ENCODE data around the gene RBBP9.
"Not testable (repeated sequence)": the region's sequence is repeated elsewhere in the genome, so short reads cannot be mapped to it uniquely, and the experiment has no call there.

Gene RBBP9

DNA sequence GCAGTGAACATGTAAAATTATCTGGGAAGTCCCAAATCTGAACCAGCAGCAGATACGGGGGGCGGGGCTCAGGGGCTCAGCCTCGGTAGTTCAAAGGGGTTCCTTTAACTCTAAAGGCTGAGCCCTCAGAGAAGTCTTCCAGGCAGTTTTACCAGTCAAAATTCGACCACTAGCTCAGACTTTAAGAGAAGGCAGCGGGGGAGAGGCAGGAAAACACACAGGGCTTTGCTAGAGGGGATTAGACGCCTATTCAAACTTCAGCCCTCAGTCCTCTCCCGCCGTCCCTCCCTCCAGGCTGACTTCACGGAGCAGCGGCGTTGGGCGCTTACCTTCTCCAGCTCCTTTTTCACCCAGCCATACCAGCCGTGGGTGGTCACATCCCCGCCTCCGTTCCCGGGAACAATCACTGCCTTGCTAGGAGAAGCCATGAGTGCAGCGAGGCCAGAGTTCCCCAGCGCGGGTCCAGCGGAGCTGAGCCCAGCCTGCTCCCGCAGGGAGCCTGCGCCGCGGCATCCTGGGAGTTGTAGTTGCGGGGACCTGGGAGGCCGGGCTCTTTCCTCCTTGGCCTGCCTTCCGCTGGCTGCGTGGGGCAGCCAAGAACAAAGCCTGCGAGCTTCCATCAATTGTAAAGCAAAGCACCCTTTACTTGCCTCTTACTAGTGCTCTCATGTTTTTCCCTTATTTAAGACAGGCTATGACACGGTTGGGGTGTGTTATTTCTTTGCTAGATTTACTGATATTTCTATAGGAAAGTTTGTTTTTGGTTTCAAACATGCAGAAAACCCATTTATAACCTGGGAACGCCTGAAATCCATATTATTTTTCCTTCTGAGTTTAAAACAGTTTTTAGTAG lies at the start of gene RBBP9:
RBBP9 (minus strand) TSS at position 486 of the 853 bp plus-strand sequence; CDS start at position 428, 58 bp downstream.
- peak; percentile 85 for DNase-seq

DNA sequence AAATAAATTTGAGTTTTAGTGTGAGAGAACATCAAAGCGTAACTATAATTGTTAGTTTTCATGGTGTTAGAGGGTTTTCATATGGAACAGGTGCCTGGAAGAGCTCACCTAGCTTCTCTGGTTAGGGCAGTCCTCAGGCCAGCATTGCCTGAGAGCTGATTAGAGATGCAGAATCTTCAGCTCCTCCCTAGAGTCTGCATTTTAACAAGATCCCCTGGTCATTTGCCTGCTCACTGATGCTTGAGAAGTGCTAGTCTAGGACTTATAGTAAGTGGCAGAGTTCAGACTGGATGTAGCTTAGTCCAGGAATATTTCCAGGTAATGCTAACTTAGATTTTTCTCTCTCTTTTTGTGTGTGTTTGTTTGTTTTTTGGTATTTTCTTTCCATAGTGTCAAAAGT lies 48.5 kb upstream of the RBBP9 start:
- DNase-seq: no peak

DNA sequence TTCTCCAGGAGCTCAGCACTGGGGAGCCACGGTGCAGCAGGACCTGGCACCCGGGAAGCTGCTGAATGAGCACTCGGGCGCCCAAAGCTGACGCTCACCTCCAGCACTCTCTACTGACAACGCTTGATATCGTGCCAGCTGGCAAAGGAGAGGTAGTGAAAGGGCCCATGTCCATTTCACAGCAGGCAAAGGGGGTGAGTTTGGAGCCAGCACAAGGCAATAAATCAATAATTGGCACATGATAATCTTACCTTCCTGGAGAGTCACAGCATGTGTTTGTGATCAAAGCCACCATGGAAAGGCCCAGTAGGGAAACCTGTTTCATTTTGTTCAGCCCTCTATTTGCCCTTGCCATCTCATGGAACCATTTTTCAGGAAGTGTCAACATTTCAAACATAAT lies 46.9 kb upstream of the RBBP9 start:
- DNase-seq: peak; percentile 89

- DNase-seq: no peak
These were observed 46.2 kb upstream of the RBBP9 start for GRCh38 chr20:18543216-18543615.

GRCh38 chr20:18541741-18542140 lies 44.7 kb upstream of the RBBP9 start:
- DNase-seq: no peak

DNA sequence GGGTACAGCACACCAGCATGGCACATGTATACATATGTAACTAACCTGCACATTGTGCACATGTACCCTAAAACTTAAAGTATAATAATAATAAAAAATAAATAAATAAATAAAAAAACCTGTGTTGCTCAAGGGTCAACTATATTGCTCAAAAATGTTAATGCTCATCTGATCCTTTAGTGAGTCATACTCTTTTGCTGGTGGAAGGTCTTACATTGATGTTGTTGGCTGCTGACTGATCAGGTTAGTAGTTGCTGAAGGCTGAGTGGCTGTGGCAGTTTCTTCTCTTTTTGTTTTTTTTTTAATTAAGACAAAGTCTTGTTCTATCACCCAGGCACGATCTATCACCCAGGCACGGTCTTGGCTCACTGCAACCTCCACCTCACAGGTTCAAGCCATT lies 40.6 kb upstream of the RBBP9 start:
- no peak for DNase-seq

- DNase-seq: no peak
These were observed 37.1 kb upstream of the RBBP9 start for GRCh38 chr20:18533978-18534644.

DNA sequence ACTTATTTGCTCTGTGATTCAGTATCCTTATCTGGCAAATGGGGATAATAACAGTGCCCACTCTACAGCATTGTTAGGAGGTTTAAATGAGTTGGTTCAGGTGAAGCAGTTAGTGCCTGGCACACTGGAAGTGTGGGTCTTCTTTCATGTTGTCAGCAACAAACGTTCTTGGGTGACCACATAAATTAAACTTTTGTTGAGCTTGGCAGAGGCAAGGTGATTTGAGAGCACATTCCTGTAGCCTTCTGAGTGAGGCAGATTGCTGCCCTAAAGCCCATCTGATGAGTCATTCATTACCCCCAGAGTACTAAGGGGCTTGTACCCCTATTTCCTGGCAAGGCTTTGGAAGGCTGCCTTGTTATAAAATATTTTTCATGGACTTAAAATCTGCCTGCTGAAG lies 36.5 kb upstream of the RBBP9 start:
- no peak for DNase-seq

GRCh38 chr20:18532626-18533025 lies 35.6 kb upstream of the RBBP9 start:
- DNase-seq: no peak

DNA sequence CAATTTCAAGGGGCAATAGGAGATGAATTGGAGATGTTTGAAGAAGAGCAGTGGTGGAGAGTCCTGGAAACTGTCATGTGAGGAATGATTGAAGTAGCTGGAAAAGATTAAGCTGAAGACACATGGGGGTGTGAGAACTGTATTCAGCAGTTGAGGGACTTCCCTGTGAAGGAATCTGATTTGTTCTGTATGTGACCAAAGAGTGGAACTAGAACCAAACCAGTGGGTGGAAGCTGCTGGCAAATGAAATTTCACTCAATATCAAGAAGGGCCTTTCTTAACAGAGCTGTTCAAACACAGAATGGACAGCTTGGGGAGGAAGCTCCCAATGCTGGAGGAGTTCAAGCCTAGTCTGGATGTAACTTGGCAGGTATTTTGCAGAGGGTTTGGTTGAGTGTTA lies 32.0 kb upstream of the RBBP9 start:
- DNase-seq: no peak

GRCh38 chr20:18527836-18528235 lies 30.8 kb upstream of the RBBP9 start:
- DNase-seq: no peak

DNA sequence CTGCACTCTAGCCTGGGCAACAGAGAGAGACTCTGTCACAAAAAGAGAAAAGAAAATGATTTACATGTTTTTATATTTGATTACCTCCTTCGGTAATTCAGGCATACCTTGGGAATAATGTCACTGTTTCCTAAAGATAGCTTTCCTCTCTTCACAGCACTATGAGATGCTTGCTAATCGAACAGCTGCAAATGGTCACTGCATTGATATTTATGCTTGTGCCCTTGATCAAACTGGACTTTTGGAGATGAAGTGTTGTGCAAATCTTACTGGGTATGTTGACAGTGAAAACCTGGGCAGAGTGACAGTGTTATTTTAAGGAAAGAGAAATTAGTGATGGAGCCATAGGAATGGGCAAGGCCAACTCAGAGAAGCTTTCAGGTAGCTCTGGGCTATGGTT lies 30.3 kb upstream of the RBBP9 start:
- DNase-seq: no peak

- not testable (repeated sequence) for DNase-seq
These were observed 29.7 kb upstream of the RBBP9 start for GRCh38 chr20:18526761-18527160.

- no peak for DNase-seq
These were observed 27.6 kb upstream of the RBBP9 start for GRCh38 chr20:18524646-18525045.

DNA sequence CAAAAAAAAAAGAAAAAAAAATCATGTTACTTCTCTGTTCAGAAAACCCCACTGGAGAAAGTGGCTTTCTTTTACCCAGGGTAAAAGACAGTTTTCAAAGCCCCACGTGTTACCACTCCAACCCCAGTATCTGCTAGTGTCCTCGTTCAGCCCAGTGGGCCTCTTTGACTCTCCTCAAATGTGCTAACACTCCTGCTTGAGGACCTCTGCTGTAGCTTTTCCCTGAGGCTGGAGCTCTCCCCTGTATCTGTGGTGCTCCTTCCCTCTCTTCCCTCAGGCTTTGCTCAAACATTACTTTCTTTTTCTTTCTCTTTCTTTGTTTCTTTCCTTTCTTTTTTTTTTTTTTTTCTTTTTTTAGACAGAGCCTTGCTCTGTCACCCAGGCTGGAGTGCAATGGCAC lies 26.0 kb upstream of the RBBP9 start:
- DNase-seq: no peak

GRCh38 chr20:18522066-18522465 lies 25.0 kb upstream of the RBBP9 start:
- DNase-seq: not testable (repeated sequence)

GRCh38 chr20:18515973-18516372 lies 18.9 kb upstream of the RBBP9 start:
- no peak for DNase-seq

DNA sequence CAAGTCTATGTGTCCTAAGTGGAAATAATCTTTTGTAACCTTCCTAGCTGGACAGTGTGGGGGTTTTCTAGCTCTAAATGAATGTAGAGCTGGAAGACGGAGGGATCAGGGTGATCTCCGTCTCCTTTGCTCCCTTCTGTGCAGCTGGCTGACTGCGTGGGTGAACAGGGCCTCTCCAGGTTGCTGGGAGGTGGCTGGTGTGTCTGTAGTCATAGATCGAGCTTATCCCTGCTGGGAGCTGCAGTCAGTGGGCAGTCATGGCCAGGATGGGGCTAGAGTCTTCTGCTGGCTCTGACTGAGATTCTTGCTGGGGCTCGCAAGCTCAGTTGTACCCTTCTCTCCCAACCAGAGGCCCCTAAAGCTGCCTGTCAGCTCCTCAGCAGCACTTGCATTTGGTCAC lies 17.1 kb upstream of the RBBP9 start:
- no peak for DNase-seq

GRCh38 chr20:18513208-18513607 lies 16.2 kb upstream of the RBBP9 start:
- no peak for DNase-seq

GRCh38 chr20:18511571-18511970 lies 14.5 kb upstream of the RBBP9 start:
- no peak for DNase-seq

GRCh38 chr20:18507218-18508191 lies 10.5 kb upstream of the RBBP9 start, which contains the start of gene SEC23B:
TSS of gene SEC23B (plus strand) at chr20:18507940. CDS start at chr20:18510836, 2,896 bp downstream.
- peak; percentile 97 for DNase-seq

DNA sequence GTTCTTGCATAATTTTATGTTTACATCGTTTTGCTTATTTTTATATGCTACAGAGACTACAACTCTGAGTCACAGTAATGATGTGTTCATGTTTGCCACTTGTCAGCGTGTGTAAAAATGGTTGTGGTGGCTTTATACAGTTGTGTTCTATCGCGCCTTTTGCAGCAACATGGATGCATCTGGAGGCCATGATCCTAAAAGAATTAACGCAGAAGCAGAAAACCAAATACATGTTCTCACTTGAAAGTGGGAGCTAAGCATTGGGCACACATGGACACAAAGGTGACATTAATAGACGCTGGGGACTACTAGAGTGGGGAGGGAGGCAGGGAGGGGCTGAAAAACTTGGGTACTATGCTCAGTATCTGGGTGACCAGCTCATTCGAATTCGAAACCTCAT lies 9.7 kb upstream of the RBBP9 start:
- no peak for DNase-seq

DNA sequence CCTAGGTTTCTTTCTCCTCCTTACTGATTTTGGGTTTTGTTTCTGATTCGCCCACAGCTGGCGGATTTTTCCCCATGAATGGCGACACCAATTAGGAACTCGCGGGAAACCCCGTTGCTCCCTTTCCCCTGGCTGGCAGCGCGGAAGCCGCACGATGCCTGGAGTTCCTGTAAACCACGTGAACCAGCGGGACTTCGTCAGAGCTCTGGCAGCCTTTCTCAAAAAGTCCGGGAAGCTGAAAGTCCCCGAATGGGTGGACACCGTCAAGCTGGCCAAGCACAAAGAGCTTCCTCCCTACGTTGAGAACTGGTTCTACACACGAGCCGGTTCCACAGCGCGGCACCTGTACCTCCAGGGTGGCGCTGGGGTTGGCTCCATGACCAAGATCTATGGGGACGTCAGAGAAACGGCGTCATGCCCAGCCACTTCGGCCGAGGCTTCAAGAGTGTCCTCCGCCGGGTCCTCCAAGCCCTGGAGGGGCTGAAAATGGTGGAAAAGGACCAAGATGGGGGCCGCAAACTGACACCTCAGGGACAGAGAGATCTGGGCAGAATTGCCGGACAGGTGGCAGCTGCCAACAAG lies 7.5 kb upstream of the RBBP9 start:
- no peak for DNase-seq

Measured in NCI-H2029 (cell line).